Stimulated activated CD4-positive, alpha-beta T cell treated with anti-CD3 and anti-CD28 coated beads, Interleukin-4, amount 100 ng/mL, for 24 hours (primary cell): ENCODE data around the gene METTL9.
"Not testable (repeated sequence)": the region's sequence is repeated elsewhere in the genome, so short reads cannot be mapped to it uniquely, and the experiment has no call there.

Experiments used
- DNase-seq: peaks from one replicate; pipeline ENCODE4 v3.0.0-alpha.2; 2020

The METTL9 gene

GRCh38 chr16:21611198-21611555 is 11.8 kb downstream of the METTL9 start:
- no peak for DNase-seq

GRCh38 chr16:21611556-21612384 is 12.4 kb downstream of the METTL9 start:
- no peak for DNase-seq

GRCh38 chr16:21613361-21613760 is 14.0 kb downstream of the METTL9 start:
- no peak for DNase-seq

GRCh38 chr16:21613781-21614180 is 14.4 kb downstream of the METTL9 start:
- no peak for DNase-seq

GRCh38 chr16:21614896-21615295 is 15.5 kb downstream of the METTL9 start:
- DNase-seq = no peak

GRCh38 chr16:21617607-21618006 is 18.2 kb downstream of the METTL9 start:
- no peak for DNase-seq

GRCh38 chr16:21618281-21618680 is 18.9 kb downstream of the METTL9 start:
- no peak for DNase-seq

GRCh38 chr16:21619765-21620425 is 20.5 kb downstream of the METTL9 start:
- DNase-seq = no peak

- DNase-seq = no peak
Observed at GRCh38 chr16:21620592-21620991, 21.2 kb downstream of the METTL9 start.

- DNase-seq = no peak
Observed at GRCh38 chr16:21622545-21622944, 23.2 kb downstream of the METTL9 start.

- DNase-seq = no peak
Observed at GRCh38 chr16:21625026-21625425, 25.6 kb downstream of the METTL9 start.

GRCh38 chr16:21626659-21627277 is 27.4 kb downstream of the METTL9 start:
- DNase-seq = no peak

GRCh38 chr16:21628121-21628726 is 28.8 kb downstream of the METTL9 start:
- DNase-seq = no peak

GRCh38 chr16:21628772-21629171 is 29.4 kb downstream of the METTL9 start:
- no peak for DNase-seq

- DNase-seq = not testable (repeated sequence)
Observed at GRCh38 chr16:21629616-21630539, 30.5 kb downstream of the METTL9 start.

- not testable (repeated sequence) for DNase-seq
Observed at GRCh38 chr16:21630866-21631265, 31.5 kb downstream of the METTL9 start.

- not testable (repeated sequence) for DNase-seq
Observed at GRCh38 chr16:21631376-21631775, 32.0 kb downstream of the METTL9 start.

GRCh38 chr16:21631951-21632575 is 32.7 kb downstream of the METTL9 start:
- DNase-seq = not testable (repeated sequence)

- no peak for DNase-seq
Observed at GRCh38 chr16:21634216-21634615, 34.8 kb downstream of the METTL9 start.

- not testable (repeated sequence) for DNase-seq
Observed at GRCh38 chr16:21635694-21636093, 36.3 kb downstream of the METTL9 start.

- no peak for DNase-seq
Observed at GRCh38 chr16:21637032-21637968, 37.9 kb downstream of the METTL9 start.
